Small intestine (tissue), 7 donors: ENCODE results near the gene CCDC14. TPM values are rescaled to one million over a fixed set of nuclear protein-coding genes. Genes with fewer than 3 reads are reported as not detected.

Experiments used
- DNase-seq, 2 donors: peaks; one replicate each; pipeline versions ENCODE4 v3.0.0 to v3.0.0-alpha.2; 2013
- FAIRE-seq: peaks from 2 replicates; lab custom pipeline; 2012; peaks lifted over from hg19 to GRCh38; lab: Jason Lieb, UNC
- H3K27ac ChIP-seq, 3 donors: one replicate each; pipeline ENCODE4 v1.5.1; 2013; ENCODE audit warnings: low read length in 2 of 3, mild to moderate bottlenecking in 2 of 3, control low read depth in 1 of 3, inconsistent platforms in 1 of 3, low read depth in 1 of 3, moderate library complexity in 1 of 3
- H3K27me3 ChIP-seq, 3 donors: one replicate each; pipeline ENCODE4 v1.6.1; 2013; ENCODE audit warnings: low read length in 3 of 3, inconsistent platforms in 1 of 3; ENCODE audit not compliant: control insufficient read depth in 3 of 3, insufficient read depth in 3 of 3
- H3K36me3 ChIP-seq, 3 donors: one replicate each; pipeline ENCODE4 v1.6.1; 2013; ENCODE audit warnings: low read length in 3 of 3, inconsistent platforms in 1 of 3, low read depth in 1 of 3, mild to moderate bottlenecking in 1 of 3, moderate library complexity in 1 of 3; ENCODE audit not compliant: control insufficient read depth in 3 of 3, insufficient read depth in 2 of 3
- H3K4me1 ChIP-seq, 3 donors: one replicate each; pipeline ENCODE4 v1.6.1; 2013; ENCODE audit warnings: low read length in 2 of 3, inconsistent platforms in 1 of 3, low read depth in 1 of 3, mild to moderate bottlenecking in 1 of 3, moderate library complexity in 1 of 3; ENCODE audit not compliant: control insufficient read depth in 3 of 3, insufficient read depth in 2 of 3
- H3K4me3 ChIP-seq, 3 donors: one replicate each; pipeline ENCODE4 v1.5.1; 2013; ENCODE audit warnings: low read length in 3 of 3, control low read depth in 1 of 3, inconsistent platforms in 1 of 3, low read depth in 1 of 3, mild to moderate bottlenecking in 1 of 3, moderate library complexity in 1 of 3
- H3K9me3 ChIP-seq, 2 donors: one replicate each; pipeline ENCODE4 v1.6.1; 2013; ENCODE audit warnings: low read depth in 1 of 2, low read length in 1 of 2; ENCODE audit not compliant: control insufficient read depth in 2 of 2, insufficient read depth in 1 of 2
- WGBS, 3 donors: extraction: QIAGEN DNeasy Blood & Tissue Kit; methylation state at CpG; one replicate each; pipeline ENCODE4 v1.1.7; 2013; 5-methylcytosine and 5-hydroxymethylcytosine counted together
- polyA plus RNA-seq, 4 donors: library from polyadenylated mRNA; stranded (reverse) in 3 of 4; unstranded in 1 of 4; fragments of 200-250 nt in 3 of 4; fragments of 120-200 nt in 1 of 4; gene quantifications; one replicate each; pipeline versions ENCODE4 v1.2.1 to v1.2.3, GENCODE V29; 2013
- donor health status: healthy with polysubstance abuse.
- donor health status: control.
- donor health status: control.
- donor health status: Bipolar disorder and iron deficiency.
- donor health status: healthy.

CCDC14 gene
- polyA plus RNA-seq, 4 donors: 9.2 to 69.0 (median 14.7) TPM

- peak within 1 kb of the TSS; percentile 38 to 40 (median 39) for H3K4me3 ChIP-seq
- FAIRE-seq (no peak), DNase-seq (peak; percentile 32 to 67)
- peaks cover 4 to 10% (median 4%) of the 10 kb centered on the region in 3 donors for H3K4me1 ChIP-seq
- peaks cover 4 to 43% (median 7%) of the 10 kb centered on the region in 3 donors for H3K27me3 ChIP-seq
- H3K36me3 ChIP-seq: no peaks in the 10 kb centered on the region
- H3K27ac ChIP-seq: no peak within 1 kb of the TSS
- no peaks in the 10 kb centered on the region for H3K9me3 ChIP-seq
- 1 to 3% (median 3%) methylated on average over 36 to 70 of the region's 70 CpGs for WGBS, 3 donors
These were observed 76.7 kb downstream of the CCDC14 start, which contains the start of gene MYLK for GRCh38 chr3:123884203-123884831. Gene MYLK (minus strand): TSS chr3:123884332. CDS start chr3:123793841, 90,491 bp downstream.

GRCh38 chr3:123883701-123884202, 77.3 kb downstream of the CCDC14 start:
- Histone ChIP-seq H3K27ac (no peak overlapping the region), H3K9me3 (no peaks in the 10 kb centered on the region), H3K36me3 (no peaks in the 10 kb centered on the region), H3K27me3 (peaks cover 4 to 43% (median 7%) of the 10 kb centered on the region in 3 donors), H3K4me3 (peak overlapping the region; percentile 38 to 40 (median 39)), H3K4me1 (peaks cover 4 to 10% (median 4%) of the 10 kb centered on the region in 3 donors)
- no peak for FAIRE-seq
- 3 to 9% (median 6%) methylated on average over 26 to 29 of the region's 29 CpGs for WGBS, 3 donors
- DNase-seq: peak in 1 of 2 donors; percentile 24

GRCh38 chr3:123883111-123883510, 77.9 kb downstream of the CCDC14 start:
- Histone ChIP-seq H3K36me3 (no peaks in the 10 kb centered on the region), H3K27me3 (peaks cover 4 to 43% (median 7%) of the 10 kb centered on the region in 3 donors), H3K9me3 (no peaks in the 10 kb centered on the region), H3K27ac (no peak overlapping the region), H3K4me3 (no peak overlapping the region), H3K4me1 (peaks cover 4 to 10% (median 4%) of the 10 kb centered on the region in 3 donors)
- WGBS, 3 donors: 45 to 52% (median 46%) methylated on average over 4 of the region's 4 CpGs
- DNase-seq (no peak), FAIRE-seq (no peak)

GRCh38 chr3:123881771-123882170, 79.3 kb downstream of the CCDC14 start:
- no peak for DNase-seq
- Histone ChIP-seq H3K27me3 (peaks cover 4 to 39% (median 7%) of the 10 kb centered on the region in 3 donors), H3K9me3 (no peaks in the 10 kb centered on the region), H3K27ac (no peak overlapping the region), H3K4me3 (no peak overlapping the region), H3K4me1 (peaks cover 4 to 10% (median 4%) of the 10 kb centered on the region in 3 donors), H3K36me3 (no peaks in the 10 kb centered on the region)
- no peak for FAIRE-seq
- WGBS, 3 donors: 85 to 100% (median 89%) methylated on average over 2 of the region's 2 CpGs

GRCh38 chr3:123880998-123881561, 79.9 kb downstream of the CCDC14 start:
- WGBS, 3 donors: 70 to 79% (median 75%) methylated on average over 6 of the region's 6 CpGs
- H3K9me3 ChIP-seq: no peaks in the 10 kb centered on the region
- no peak overlapping the region for H3K4me3 ChIP-seq
- H3K4me1 ChIP-seq: peaks cover 4 to 10% (median 4%) of the 10 kb centered on the region in 3 donors
- DNase-seq (peak; percentile 4 to 19), FAIRE-seq (no peak)
- peaks cover 4 to 35% (median 7%) of the 10 kb centered on the region in 3 donors for H3K27me3 ChIP-seq
- no peak overlapping the region for H3K27ac ChIP-seq
- no peaks in the 10 kb centered on the region for H3K36me3 ChIP-seq

- Histone ChIP-seq H3K27me3 (peaks cover 3 to 20% (median 4%) of the 10 kb centered on the region in 3 donors), H3K9me3 (no peaks in the 10 kb centered on the region), H3K36me3 (no peaks in the 10 kb centered on the region), H3K27ac (no peak overlapping the region), H3K4me1 (peaks cover 4 to 5% (median 4%) of the 10 kb centered on the region in 3 donors), H3K4me3 (no peak overlapping the region)
- FAIRE-seq (no peak), DNase-seq (no peak)
- 78 to 85% (median 83%) methylated on average over 7 of the region's 7 CpGs for WGBS, 3 donors
These were observed 82.2 kb downstream of the CCDC14 start for GRCh38 chr3:123878807-123879206.

- Histone ChIP-seq H3K4me1 (no peaks in the 10 kb centered on the region), H3K27ac (no peak overlapping the region), H3K27me3 (peaks cover 0 to 11% (median 3%) of the 10 kb centered on the region in 3 donors), H3K9me3 (no peaks in the 10 kb centered on the region), H3K36me3 (no peaks in the 10 kb centered on the region), H3K4me3 (no peak overlapping the region)
- no peak for DNase-seq
- FAIRE-seq: no peak
- 77 to 87% (median 86%) methylated on average over 4 of the region's 4 CpGs for WGBS, 3 donors
These were observed 83.1 kb downstream of the CCDC14 start for GRCh38 chr3:123877965-123878364.

GRCh38 chr3:123877466-123877865, 83.6 kb downstream of the CCDC14 start:
- Histone ChIP-seq H3K4me1 (no peaks in the 10 kb centered on the region), H3K27me3 (peaks cover 0 to 6% (median 3%) of the 10 kb centered on the region in 3 donors), H3K27ac (no peak overlapping the region), H3K9me3 (no peaks in the 10 kb centered on the region), H3K36me3 (no peaks in the 10 kb centered on the region), H3K4me3 (no peak overlapping the region)
- DNase-seq (no peak), FAIRE-seq (no peak)
- WGBS, 3 donors: 48 to 67% (median 48%) methylated on average over 4 of the region's 4 CpGs
